ENCODE data around the gene RAB30.

DNA sequence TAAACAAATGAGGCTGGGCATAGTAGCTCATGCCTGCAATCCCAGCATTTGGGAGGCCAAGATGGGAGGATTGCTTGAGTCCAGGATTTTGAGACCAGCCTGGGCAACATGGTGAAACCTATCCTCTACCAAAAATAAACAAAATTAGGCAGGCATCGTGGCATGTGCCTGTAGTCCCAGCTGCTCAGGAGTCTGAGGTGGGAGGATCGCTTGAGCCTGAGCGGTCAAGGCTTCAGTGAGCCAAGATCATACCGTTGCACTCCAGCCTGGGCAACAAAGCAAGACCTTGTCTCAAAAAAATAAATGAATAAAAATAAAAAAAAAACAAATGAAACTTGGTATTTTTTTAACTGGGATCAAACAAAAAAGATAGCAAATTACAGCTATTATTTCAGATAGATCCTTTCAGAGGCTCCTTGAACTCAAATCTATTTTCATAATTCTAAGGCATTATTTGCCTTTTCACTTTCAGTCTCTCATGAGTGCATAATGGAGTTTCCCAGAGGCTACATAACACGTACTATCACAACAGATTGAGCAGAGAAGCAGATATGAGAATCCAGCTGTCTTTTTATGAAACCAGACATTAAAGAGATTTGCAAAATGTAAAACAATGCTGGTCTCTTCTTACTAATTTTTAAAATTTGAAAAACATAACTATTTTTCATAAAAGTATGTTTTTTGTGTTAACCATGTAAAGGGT lies 147.0 kb downstream of the RAB30 start:
- TF ChIP-seq, protein P1, sequence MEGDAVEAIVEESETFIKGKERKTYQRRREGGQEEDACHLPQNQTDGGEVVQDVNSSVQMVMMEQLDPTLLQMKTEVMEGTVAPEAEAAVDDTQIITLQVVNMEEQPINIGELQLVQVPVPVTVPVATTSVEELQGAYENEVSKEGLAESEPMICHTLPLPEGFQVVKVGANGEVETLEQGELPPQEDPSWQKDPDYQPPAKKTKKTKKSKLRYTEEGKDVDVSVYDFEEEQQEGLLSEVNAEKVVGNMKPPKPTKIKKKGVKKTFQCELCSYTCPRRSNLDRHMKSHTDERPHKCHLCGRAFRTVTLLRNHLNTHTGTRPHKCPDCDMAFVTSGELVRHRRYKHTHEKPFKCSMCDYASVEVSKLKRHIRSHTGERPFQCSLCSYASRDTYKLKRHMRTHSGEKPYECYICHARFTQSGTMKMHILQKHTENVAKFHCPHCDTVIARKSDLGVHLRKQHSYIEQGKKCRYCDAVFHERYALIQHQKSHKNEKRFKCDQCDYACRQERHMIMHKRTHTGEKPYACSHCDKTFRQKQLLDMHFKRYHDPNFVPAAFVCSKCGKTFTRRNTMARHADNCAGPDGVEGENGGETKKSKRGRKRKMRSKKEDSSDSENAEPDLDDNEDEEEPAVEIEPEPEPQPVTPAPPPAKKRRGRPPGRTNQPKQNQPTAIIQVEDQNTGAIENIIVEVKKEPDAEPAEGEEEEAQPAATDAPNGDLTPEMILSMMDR (IDR thresholded peaks at IDR 0.05), result no peak
- TF ChIP-seq POLR2A (IDR thresholded peaks at IDR 0.05), result no peak
- TF ChIP-seq EP300 (IDR thresholded peaks at IDR 0.05), result no peak
- no peak for TF ChIP-seq POLR2AphosphoS5 (IDR thresholded peaks at IDR 0.05)
